NT2/D1 (cell line): ENCODE measurements around the gene LMAN1.

ENCODE experiments used
- YY1 ChIP-seq: IDR thresholded peaks from 2 replicates; pipeline ENCODE4 v1.6.1; 2011; ENCODE audit not compliant: insufficient read length, insufficient read depth
- ZNF274 ChIP-seq: IDR thresholded peaks from 2 replicates; pipeline ENCODE4 v1.6.1; 2011; ENCODE audit warnings: mild to moderate bottlenecking, low read depth, low read length

DNA sequence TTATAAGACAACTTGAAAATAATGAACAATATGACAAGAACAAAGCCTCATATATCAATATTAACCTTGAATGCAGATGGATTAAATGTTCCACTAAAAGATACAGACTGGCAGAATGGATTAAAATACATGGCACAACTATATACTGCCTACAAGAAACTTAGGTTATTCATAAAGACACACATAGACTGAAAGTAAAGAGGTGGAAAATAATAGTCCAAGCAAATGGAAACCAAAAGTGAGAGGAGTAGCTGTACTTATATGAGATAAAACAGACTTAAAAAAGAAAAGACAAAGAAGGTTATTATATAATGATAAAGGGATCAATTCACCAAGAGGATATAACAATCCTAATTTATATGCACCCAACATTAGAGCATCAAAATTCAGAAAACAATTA lies 18.2 kb downstream of the LMAN1 start:
- TF ChIP-seq YY1 (no peak), ZNF274 (no peak)
